Adipose tissue (tissue), 3 donors: Measurements from ENCODE around the gene FAM3C. TPM values are rescaled to one million over a fixed set of nuclear protein-coding genes. Genes with fewer than 3 reads are reported as not detected.
"Not testable (repeated sequence)": the region's sequence is repeated elsewhere in the genome, so short reads cannot be mapped to it uniquely, and the experiment has no call there.

ENCODE experiments used
- H3K27ac ChIP-seq: one replicate; pipeline ENCODE4 v1.5.1; 2013; ENCODE audit warnings: low read depth, low read length
- WGBS, 3 donors: extraction: QIAGEN DNeasy Blood & Tissue Kit; methylation state at CpG; one replicate each; pipeline ENCODE4 v1.1.7; 2013; 5-methylcytosine and 5-hydroxymethylcytosine counted together
- polyA plus RNA-seq, 3 donors: library from polyadenylated mRNA; stranded (reverse); fragments of 200-250 nt; gene quantifications; one replicate each; pipeline ENCODE4 v1.2.3, GENCODE V29; 2013
- donor health status: healthy with polysubstance abuse.
- donor health status: Bipolar disorder and iron deficiency.
- donor health status: healthy.

The FAM3C gene, protein sequence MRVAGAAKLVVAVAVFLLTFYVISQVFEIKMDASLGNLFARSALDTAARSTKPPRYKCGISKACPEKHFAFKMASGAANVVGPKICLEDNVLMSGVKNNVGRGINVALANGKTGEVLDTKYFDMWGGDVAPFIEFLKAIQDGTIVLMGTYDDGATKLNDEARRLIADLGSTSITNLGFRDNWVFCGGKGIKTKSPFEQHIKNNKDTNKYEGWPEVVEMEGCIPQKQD
- polyA plus RNA-seq, result 10 to 100 TPM; 26.6 to 46.7 (median 28.8) TPM

DNA sequence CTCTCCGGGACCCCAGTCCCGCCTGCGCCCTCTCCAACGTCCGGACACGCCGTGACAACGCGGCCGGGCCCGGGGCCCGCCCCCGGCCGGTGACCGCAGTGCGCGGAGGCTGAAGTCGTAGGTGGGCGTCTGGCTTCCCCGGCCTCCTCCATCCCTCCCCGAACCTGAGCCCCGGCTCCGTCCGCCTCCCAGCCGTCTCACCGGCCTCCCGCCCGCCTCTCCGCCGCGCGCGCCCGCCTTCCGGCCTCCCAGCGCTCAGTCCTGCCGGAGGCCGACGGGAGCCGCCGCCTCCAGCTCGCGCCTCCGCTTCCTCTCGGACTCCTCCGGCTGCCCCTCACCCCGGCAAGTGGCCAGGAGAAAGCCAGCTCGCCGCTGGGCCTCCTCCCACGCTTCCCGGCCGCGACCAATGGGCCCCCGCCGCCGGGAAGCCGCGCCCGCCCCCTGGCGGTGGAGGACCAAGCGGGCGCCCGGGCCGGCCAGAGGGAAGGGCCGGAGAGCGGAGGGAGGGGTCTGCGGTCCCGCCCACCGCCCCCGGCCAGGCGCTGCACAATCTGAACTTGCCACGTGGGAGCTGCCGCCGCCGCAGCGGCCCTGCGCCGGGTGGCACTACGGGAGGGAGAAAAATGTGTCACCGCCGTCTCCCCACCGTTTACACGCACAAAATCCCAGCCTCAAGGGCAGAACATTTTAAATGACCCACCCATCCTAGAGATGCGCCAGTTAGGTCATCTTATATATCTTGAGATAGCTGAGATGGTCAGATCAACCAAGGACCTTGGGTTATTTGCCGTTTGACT lies at the start of gene FAM3C:
FAM3C (minus strand) TSS at position 348 of the 797 bp plus-strand sequence. CDS start 13,339 bp downstream, outside the sequence.
- 1 to 2% (median 1%) methylated on average over 52 to 85 of the region's 85 CpGs for WGBS, 3 donors
- no peak within 1 kb of the TSS for H3K27ac ChIP-seq

DNA sequence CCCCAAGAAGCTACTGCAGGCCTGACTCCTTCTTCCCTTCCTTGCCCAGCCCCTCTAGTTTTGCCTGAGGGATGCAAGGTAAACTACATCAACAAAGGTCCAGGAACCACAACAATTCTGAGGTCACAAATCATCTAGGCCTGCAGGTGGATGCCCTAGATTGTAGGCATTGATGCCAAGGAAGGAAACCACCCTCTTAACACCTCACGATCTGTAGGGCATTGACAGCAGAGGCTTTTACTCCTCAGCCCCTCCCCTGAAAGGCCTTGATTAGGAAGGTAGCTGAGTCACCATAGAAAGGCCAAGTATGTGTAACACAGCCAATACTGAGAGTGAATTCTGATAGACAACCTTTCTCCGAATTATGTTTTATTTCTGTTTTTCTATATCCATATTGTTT lies 46.7 kb upstream of the FAM3C start:
- no peak overlapping the region for H3K27ac ChIP-seq
- 71 to 78% (median 71%) methylated on average over 2 of the region's 2 CpGs for WGBS, 3 donors

DNA sequence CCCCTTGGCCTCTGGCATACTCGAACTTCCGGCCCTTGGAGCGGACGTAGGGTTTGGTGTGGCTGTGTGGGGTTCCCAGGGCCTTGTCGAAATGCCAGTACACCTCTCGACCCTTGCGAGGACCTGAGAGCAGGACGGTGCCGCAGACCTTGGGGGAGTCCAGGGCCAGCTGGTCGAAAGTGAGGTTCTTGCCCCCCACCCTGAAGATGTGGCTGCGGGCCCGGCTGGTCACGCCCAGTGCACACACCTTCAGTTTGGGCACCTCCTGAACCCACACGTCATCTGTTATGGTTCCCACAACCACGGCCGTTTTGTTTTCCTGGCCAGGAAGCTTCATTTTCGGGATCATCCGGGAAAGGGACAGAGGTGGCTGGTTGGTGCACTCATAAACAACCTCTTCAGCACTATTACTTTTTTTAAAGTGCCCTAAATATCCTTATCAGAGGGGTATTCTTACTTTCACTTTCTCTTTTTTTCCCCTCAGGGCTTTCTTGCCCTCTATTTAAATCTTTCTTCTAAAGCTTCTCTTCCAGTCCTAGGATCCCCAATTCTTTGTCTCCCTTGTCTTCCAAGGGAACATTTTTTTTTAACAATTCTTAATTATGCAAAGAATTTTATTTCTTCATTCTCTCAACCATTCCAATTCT lies 44.9 kb upstream of the FAM3C start:
- 59 to 86% (median 74%) methylated on average over 18 of the region's 18 CpGs for WGBS, 3 donors
- H3K27ac ChIP-seq, result no peak overlapping the region

DNA sequence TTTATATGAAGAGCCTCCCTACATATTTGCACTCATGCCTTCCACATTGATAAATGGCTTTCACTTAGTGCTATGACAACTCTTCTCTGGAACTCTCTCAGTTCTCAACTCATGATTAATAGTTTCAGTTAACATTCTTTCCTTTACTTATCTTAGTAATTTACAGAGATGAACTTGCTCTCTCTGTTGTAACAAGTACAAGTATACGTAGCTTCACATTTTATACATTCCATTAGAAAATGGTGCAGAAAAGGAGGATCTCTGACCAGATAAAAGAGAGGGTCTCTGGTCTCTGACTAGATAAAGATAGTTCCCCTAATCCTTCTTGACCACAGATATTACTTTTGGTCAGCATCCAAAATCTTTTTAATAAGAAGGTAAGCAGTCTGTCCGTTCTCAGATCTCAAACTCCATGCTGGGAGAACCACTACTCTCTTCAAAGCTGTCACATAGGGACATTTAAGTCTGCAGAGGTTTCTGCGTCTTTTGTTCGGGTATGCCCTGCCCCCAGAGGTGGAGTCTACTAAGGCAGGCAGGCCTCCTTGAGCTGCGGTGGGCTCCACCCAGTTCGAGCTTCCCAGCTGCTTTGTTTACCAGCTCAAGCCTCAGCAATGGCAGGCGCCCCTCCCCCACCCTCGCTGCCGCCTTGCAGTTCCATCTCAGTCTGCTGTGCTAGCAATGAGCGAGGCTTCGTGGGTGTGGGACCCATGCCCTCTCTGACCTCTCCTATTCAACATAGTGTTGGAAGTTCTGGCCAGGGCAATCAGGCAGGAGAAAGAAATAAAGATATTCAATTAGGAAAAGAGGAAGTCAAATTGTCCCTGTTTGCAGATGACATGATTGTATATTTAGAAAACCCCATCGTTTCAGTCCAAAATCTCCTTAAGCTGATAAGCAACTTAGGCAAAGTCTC lies 42.2 kb upstream of the FAM3C start:
- H3K27ac ChIP-seq, result not testable (repeated sequence)
- 1 to 6% (median 4%) methylated on average over 12 of the region's 12 CpGs for WGBS, 3 donors

DNA sequence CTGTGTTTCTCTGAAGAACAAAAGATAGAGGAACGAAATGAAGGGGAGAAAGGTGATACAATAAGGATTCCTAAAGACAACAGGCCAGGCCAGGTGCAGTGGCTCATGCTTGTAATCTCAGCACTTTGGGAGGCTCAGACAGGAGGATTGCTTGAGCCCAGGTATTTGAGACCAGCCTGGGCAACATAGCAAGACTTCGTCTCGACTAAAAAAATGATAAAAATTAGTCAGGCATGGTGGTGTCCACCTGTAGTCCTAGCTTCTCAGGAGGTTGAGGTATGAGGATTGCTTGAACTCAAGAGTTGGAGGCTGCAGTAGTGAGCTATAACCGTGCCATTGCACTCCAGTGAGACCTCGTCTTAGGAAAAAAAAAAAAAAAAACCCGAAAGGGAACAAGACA lies 41.4 kb upstream of the FAM3C start:
- H3K27ac ChIP-seq, result no peak overlapping the region
- 75 to 88% (median 83%) methylated on average over 6 of the region's 6 CpGs for WGBS, 3 donors

DNA sequence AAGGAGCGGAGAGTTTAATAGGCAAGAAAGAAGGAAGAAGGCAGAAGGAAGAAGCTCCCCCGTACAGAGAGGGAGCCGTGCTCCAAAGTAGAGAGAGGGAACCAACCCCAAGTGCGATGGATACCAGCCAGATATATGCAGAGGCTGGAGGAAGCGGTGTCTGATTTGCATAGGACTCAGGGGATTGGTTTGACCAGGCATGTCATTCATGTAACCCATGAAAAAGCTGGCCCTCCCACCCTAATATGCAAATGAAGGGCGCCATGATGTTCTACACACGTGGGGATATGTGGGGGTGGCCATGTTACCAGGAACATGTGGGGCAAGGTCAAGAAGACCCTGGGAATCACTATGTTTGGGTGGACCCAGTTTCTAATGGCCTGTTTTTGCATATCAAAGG lies 40.6 kb upstream of the FAM3C start:
- 89 to 97% (median 94%) methylated on average over 7 of the region's 7 CpGs for WGBS, 3 donors

DNA sequence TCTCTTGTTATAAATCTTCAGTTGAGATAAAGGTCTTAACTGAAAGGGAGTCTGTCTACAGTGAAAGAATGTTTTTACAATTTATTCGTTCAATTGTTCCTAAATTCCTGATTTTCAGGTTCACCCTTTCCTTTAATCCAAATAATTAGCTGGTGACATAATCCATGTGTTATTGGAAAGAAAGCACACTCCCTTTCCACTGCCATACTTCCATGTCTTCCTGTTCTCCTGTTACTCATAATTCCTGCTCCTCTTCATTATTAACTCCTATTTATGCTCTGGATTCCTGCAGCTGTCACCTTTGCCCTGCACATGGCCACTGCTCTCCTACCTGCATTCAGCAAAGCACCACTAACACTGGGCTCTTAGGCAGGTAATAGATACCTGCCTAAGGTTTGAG lies 40.0 kb upstream of the FAM3C start:
- WGBS, 3 donors, result 80 to 96% (median 96%) methylated on average over 1 of the region's 1 CpG

More for the DNA sequence above, 40.6 kb upstream of the FAM3C start:
- no peak overlapping the region for H3K27ac ChIP-seq

DNA sequence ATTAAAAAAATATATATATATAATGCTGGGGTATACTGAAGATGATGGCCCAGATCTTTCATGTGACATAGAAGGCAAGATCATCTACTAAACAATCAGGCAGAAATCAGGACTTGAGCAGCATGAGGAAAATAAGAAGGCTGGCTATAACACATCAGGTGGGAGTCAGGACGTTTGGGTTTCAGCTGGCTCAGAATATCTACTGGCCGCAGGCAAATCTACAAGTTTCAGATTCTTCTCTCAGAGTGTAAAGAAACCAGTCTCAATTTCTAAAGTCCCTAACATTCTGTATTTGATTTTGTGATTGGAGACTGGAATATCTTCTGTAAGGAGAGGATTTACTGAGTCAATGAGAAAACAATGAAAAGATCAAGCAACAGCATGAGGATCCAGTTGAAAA lies 37.7 kb upstream of the FAM3C start:
- WGBS, 3 donors, result 77 to 92% (median 83%) methylated on average over 2 of the region's 2 CpGs
- no peak overlapping the region for H3K27ac ChIP-seq

More for the DNA sequence above, 40.0 kb upstream of the FAM3C start:
- H3K27ac ChIP-seq, result no peak overlapping the region

DNA sequence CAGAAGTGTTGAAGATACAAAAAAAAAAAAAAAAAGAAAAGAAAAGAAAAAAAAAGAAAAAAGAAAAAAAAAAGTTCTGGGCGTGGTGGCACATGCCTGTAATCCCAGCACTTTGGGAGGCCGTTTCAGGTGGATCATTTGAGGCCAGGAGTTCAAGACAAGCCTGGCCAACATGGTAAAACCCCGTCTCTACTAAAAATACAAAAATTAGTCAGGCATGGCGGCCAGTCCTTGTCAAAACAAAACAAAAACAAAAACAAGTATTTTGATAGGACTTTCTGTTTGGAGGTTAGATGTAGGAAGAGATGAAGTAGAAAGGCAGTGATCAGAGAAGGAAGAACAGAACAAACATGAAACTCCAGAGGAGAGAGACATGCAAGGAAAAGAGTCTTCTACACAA lies 36.4 kb upstream of the FAM3C start:
- H3K27ac ChIP-seq, result not testable (repeated sequence)
- 90 to 92% (median 91%) methylated on average over 4 of the region's 4 CpGs for WGBS, 3 donors

DNA sequence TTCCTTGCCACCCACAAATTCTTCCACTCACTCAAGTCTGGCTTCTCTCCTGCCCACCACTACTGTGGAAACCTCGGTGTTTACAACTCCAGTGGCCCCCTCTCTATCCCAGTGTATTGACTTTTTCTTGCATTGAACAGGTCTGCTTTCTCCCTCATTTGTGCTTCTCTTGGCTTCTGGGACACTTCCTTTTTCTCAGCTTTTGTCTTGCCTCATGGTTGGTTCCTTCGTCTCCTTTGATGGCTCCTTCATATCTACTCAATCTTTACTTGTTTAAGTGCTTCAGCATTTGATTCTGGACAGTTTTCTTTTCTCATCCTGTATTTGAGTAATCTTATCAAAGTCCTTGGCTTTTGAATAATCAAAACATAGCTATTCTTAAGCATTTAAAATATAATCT lies 35.9 kb upstream of the FAM3C start:
- 93 to 97% (median 95%) methylated on average over 2 of the region's 2 CpGs for WGBS, 3 donors
- H3K27ac ChIP-seq, result no peak overlapping the region

DNA sequence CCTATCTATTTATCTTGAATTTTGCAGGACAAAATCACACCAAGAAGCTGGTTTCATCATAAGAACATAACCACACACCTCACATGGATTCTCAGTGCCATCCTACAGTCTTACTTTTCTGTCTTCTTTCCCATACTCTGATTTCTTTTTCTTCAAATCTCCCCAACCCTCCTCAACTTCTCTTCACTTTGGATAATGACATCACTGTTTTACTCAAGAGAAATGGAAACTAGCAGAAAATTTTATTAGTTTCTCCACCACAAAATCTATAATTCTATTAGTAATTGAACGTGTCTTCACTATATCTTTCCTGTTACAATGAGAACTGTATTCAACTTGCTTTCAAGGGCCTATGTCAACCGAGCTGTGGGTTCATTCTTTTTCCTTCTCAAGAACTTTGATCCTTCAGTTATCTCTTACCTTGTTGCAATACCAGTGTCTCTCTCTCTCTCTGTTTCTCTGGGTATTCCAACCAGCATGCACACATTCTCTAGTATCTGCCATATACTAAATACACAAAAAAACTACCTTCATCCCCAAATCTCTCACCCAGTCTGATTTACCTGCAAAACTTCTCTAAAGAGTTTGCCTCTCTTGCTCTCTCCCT lies 35.4 kb upstream of the FAM3C start:
- H3K27ac ChIP-seq, result no peak overlapping the region
- 87 to 92% (median 88%) methylated on average over 2 of the region's 2 CpGs for WGBS, 3 donors

DNA sequence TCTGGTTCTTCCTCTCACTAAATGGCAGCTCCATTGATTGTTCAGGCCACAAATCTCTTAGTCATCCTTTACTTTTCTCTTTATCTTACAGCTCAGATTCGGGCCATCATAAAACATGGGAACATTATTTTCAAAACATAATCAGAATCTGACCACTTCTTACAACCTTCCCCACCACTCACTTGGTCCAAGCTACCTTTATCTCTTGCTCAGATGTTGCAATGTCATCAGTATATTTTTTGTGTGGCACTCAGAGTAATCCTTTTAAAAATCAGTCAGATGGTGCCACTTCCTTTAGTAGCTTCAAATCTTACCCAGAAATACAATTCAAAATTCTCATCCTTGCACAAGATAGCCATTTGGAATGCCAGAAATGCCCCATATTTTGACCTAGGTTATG lies 34.5 kb upstream of the FAM3C start:
- H3K27ac ChIP-seq, result no peak overlapping the region
- WGBS, 3 donors, result 77 to 89% (median 79%) methylated on average over 1 of the region's 1 CpG

DNA sequence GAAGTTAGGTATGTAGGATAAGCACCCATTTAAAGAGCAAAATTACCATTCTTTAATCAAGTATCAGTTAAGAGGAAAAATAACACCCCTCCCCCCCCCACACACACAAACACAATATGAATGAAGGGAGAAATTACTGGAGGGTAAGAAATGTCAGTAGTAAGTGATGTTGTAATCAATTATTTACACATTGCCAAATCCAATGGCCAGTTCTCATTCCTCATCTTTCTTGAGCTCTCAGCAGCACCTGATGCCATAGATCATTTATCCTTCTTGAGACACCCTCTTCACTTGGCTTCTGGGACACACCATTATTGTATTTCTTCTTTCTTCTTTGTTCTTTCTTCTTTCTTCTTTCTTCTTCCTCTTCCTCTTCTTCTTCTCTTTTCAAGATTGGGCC lies 33.7 kb upstream of the FAM3C start:
- H3K27ac ChIP-seq, result no peak overlapping the region

DNA sequence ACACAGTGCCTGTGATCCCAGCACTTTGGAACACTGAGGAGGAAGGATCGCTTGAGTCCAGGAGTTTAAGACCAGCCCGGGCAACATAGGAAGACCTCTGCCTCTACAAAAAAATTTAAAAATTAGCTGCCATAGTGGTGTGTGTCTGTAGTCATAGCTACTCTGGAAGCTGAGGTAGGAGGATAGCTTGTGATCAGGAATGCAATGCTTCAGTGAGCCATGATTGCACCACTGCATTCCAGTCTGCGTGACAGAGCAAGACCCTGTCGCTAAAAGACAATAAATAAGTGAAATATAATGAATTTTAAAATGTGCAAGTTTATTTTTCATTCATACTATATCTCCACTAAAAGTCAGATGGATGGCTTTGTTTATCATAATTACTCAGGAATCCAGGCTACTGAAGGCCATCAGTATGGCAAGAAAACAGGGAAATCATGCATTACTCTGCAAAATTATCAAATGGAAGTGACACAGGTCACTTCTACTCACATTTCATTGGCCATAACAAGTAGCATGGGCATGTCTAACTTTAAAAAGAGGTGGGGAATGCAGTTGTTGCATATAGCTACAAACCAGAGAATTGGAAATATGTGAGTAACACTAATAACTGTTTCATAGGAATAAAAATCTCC lies 32.9 kb upstream of the FAM3C start:
- H3K27ac ChIP-seq, result no peak overlapping the region
- 63 to 85% (median 80%) methylated on average over 4 of the region's 4 CpGs for WGBS, 3 donors

DNA sequence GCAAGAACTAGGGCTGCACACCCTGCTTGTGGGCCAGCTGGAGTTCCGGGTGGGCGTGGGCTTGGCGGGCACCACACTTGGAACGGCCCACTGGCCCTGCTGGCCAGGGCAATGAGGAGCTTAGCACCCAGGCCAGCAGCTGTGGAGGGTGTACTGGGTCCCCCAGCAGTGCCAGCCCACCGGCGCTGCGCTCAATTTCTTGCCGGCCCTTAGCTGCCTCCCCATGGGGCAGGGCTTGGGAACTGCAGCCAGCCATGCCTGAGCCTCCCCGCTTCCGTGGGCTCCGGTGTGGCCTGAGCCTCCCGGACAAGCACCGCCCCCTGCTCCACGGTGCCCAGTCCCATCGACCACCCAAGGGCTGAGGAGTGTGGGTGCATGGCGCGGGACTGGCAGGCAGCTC lies 25.6 kb upstream of the FAM3C start:
- H3K27ac ChIP-seq, result not testable (repeated sequence)
- 96 to 99% (median 98%) methylated on average over 17 of the region's 17 CpGs for WGBS, 3 donors

DNA sequence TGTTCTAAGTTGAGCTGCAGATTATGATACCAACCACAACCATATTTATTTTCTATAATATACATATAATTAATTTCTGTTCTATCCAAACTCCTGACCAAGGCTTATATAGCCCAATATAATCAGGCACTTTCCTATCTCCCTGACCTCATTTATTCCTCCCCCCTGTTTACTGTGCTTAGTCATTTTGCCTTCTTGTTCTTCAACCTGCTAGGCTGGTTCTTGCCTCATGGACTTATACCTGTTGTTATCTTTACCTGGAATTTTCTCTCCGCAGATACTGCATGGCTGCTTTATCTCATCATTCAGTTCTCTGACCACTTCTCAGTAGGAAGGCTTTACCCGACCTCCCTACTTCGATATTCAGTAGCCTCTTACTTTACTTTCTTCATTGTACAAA lies 24.9 kb upstream of the FAM3C start:
- 36 to 63% (median 61%) methylated on average over 3 of the region's 3 CpGs for WGBS, 3 donors
- H3K27ac ChIP-seq, result no peak overlapping the region

DNA sequence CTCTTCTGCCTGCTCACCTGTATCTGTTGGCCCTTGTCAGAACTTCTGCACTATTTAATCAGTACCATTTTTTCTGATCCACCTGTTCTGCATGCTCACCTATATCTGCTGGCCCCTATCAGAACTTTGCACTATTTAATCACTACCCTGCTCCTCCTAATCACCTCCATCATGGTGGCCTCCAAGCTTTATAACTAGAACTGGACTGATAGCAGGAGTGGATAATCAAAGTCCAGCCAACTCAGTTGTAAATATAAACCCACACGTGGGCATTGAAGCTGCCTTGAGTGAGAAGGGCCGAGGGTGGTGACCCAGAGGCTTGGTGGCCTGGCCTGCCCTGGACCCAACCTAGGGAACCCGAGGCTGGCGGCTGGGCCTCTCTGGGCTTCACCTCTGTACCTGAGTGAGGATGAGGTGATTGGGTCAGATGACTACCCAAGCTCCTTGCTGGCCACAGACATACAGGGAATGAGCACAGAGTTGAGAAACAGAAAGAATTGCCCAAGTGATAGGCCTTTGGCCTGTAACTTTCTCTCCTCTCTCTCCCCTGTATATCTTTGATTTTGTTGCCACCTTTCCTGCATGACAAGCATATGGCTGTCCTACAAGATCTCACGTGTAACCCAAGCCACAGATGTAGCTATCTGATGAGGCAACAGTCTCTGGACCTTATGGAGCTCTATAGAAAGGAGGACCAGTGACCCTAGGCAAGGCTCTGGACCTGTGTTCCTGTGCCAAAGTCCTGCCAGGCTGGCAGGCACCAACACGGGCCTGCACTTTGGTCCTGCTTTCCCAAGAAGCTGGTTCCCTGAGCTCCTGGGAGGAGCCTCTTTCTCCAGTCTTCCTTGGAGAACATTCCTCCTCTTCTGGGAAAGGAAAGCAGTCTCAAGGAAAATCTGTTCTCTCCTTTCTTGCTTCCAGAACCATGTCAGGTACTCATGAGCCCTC lies 23.4 kb upstream of the FAM3C start:
- no peak overlapping the region for H3K27ac ChIP-seq
- WGBS, 3 donors, result 60 to 79% (median 79%) methylated on average over 6 of the region's 6 CpGs
